ENCODE data around the gene SETD6. TPM values are rescaled to one million over a fixed set of nuclear protein-coding genes. Genes with fewer than 3 reads are reported as not detected.

SETD6 gene
- total RNA-seq, 1 donor from 2014 or later, result 24.3 TPM

DNA sequence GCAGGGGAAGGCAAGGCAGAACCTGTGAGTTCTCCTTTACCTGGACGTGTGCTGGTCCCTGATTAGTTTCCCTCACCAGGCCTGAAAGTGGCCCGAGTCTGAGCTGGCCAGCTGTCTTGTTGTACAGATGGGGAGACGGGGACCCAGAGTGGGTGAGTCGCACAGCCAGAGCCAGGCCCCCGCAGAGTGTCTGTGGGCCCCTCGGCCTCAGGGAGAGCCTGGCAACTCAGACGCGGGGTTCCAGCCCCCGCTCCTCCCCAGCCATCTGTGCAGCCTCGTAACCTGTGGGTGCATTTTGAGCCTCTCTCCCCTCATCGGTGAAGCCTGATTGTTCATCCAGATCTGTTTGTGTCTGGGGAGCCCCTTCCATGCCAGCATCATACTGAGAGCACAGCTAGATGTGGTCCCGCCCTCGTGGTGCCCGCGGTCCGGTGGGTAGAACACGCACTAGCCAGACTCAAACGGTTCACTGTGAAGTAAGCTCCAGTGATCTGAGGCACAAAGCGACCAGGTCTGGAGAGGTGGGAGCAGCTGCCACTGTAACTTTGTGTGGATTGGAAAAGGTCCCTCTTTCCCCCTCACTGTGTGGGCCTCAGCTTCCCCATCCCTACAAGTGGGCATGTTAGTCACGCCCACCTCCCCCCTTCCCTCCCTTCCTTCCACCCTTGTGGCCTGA lies 21.4 kb upstream of the SETD6 start:
- no peak for DNase-seq (ENCODE audit: low spot score)

DNA sequence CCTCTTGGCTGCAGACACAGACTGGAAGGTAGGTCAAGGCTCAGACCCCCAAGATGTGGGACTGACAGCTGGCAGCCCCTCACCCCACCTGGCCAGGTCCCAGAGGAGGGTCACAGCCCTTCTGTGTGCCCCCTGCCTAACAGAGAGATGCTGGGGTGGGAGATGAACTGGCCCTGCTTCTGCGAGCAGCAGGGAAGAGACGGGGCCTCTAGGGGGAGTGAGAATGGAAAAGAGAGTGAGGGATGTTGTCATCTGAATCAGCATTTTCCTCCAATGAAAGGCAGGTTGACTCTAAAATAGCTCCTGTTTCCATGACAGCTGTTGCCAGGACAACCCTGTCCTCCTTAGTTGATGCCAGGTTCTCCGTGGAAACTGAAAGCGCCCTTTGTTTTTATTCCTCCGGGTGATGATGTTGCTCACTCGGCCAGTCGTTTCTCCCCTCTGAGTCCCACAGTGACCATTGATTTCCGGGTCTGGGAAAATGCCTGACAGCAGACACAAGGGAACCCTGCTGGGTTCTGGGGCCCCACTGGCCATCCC lies 20.3 kb upstream of the SETD6 start:
- DNase-seq (ENCODE audit: low spot score), result peak; percentile 58

DNA sequence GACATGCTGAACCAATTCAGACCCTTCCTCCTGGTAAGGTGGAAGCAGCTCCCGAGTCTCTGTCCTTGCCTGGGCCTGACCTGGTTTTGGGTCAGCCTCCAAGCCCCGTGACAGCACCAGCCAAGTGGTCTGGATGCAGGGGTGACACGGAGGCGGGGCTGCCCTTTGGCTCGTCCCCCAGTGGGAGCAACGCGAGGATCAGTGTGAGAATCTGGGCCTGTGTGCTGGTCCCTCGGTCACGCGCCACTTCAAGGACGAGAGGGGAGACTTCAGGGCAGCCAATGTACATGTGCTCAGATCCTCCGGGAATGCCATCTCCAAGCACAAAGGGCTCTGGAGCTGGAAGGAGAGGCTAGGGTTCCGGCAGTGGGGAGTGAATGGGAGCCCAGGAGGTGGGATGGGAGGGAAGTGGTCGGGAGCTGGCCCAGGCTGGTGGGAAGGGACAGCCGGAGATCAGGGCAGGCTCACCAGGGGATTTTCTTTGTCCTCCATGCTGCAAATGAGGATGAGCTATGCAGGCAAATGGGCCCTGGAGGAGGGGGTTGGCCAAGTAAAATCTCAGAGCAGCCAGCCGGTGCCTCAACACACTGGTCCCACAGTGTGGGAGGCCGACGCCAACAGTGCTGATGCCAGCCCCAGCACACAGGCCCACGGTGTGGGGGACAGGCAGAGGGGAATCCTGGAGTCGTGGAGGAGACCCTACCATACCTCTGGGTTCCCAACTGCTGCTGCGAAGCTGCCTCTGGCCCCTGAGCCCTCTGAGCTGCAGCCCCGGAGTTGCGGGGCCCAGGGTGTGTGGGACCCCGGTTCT lies 19.6 kb upstream of the SETD6 start:
- DNase-seq (ENCODE audit: low spot score), result no peak

DNA sequence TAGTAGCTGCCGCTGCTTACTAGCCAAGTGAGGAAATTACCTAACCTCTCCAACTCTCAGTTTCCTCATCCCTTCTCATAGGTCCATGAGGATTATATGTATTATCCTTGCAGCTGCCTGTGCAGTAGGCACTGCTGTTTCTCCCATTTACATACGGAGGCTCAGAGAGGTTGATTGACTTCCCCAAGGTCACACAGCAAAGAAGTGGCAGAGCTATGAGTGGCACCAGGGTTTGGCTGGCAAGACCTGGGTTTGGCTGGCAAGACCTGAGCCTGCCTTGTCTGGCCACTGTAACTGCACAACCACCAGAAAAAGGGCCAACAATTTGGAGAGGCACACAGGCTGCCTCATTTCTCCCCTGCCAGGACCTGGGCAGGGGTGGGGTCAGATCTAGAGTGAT lies 17.8 kb upstream of the SETD6 start:
- DNase-seq (ENCODE audit: low spot score), result no peak

DNA sequence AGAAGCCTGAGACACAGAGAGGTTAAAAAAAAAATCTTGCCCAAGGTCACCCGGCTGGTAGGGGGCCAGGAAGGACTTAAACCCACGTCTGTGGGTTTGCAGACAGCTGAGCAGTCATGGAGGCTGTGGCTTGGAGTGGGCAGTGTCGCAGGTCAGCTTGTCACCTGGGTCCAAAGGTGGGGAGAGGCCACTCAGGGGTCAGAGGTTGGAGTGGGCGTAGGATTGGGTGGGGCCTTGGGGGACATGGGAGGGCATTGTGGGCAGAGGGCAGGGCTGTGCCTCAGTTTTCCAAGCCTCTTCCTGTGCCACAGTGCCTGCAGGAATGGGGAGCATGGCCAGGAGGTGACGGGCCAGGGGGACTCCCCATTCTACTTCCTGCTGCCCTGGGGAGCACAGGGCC lies 17.4 kb upstream of the SETD6 start:
- DNase-seq (ENCODE audit: low spot score), result no peak

DNA sequence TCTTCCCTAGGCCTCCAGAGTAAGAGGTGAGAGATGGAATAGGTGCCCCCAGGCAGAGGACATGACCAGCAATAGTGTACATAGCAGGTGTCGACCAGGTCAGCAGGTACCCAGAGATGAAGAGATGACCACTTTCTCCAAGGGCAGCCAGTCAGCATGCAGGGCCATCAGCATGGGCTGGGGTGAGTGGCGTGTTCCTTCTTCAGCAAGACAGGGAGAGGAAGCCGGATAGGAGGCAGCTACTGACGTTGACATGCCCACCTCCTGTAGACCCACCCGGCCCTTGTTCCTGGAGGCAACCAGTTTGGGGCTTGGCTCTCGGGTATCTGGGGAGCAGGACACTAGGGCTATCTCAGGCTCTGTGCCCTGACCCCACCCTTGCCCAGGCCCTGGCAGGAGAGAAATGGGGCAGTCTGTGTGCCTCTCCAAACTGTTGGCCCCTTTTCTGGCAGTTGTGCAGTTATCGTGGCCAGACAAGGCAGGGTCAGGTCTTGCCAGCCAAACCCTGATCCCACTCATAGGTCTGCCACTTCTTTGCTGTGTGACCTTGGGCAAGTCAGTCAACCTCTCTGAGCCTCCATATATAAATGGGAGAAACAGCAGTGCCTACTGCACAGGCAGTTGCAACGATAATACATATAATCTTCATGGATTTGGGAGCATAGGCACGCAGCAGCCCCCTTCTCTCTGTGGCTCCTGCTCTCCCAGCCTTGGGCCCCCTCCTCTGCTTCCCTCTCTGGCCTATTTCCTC lies 16.8 kb upstream of the SETD6 start:
- DNase-seq (ENCODE audit: low spot score), result no peak

DNA sequence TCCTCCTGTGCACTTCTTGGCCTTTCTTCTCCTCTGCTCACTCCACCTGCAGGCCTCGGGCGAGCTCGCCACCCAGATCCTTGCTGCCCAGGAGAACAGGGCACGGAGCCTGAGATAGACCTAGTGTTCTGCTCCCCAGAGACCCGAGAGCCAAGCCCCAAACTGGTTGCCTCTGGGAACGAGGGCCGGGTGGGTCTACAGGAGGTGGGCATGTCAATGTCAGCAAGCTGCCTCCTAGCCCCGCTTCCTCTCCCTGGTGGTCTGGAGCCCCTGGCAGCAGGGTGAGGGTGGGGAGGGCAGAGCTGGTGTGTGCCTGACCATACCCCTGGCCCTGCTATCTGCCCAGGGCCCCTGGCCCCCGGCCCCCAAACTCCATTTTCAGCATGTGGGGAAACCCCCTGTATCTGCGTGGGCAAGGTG lies 16.2 kb upstream of the SETD6 start:
- no peak for DNase-seq (ENCODE audit: low spot score)

DNA sequence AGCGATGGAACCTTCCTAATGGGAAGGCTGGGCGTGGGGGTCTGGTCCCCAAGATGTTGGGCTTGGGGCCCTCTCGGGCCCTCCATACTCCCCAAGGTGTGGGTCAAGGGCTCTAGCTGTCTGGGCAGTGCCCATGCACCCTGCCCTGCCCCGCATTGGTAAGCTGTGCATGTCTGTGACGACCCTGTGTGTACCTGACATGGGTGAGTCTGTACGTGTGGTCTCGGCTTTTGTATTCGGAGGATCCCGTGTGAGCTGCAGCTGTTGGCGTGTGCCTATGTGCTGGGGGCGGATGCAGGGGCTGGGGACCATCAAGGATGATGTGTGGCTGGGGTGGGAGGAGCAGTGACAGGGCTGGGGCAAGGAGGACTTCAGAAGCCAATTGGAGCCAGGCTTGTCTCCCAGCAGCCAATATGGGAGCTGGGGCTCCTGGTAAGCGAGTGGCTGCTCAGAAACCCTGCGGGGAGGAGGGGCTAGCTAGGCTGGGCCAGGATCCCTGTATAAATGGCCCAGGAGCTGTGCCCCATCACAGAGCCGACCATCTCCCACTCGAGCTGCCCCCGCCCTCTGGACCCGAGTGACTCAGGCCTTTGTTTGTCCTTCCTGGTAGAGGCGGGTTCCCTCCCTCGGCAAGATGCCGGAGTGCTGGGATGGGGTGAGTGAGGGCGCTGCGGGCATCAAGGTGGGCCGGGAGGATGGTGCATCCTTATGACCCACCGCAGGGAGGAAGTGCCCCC lies 15.5 kb upstream of the SETD6 start, which contains the start of gene NDRG4:
NDRG4 (plus strand) TSS at position 529 of the 737 bp plus-strand sequence; CDS start at position 635, 106 bp downstream.
- peak; percentile 36 for DNase-seq (ENCODE audit: low spot score)

DNA sequence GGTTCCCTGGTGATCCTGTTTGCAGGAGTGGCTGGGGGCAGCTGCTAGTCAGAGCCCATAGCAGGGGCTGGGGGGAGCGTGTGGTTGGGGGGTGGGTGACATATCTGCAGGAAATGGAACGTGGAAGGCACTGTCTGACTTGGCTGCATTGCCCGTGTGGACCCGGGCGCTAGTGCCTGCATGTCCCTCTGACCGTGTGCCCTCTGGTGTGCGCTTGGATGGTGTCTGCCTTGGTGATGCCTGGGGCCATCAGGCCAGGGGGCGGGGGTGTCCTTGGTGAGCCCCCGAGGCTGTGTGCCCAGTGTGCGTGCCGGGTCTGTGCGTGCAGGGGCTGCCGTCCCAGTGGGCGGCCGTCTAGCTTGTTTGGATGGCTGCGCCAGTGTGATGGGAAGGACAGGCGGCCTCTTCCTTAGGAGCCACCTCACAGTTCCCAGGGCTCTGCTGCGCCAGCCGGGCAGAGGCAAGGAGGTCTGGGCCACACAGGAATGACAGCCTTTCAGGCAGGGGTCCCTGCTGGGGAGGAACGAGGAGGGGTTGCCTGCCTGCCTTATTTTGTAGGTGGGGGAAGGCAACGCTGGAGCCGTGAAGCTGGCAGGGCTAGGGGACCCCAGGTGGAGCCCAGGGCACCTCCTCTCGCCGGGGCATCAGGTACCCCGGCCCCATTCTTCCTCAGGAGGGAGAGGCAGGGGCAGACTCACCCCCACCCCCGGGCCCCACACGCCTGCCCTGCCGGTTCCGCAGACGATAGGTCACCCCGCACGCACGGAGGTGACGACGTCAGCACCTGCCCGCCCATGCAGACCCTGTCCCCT lies 14.7 kb upstream of the SETD6 start:
- DNase-seq (ENCODE audit: low spot score), result no peak

DNA sequence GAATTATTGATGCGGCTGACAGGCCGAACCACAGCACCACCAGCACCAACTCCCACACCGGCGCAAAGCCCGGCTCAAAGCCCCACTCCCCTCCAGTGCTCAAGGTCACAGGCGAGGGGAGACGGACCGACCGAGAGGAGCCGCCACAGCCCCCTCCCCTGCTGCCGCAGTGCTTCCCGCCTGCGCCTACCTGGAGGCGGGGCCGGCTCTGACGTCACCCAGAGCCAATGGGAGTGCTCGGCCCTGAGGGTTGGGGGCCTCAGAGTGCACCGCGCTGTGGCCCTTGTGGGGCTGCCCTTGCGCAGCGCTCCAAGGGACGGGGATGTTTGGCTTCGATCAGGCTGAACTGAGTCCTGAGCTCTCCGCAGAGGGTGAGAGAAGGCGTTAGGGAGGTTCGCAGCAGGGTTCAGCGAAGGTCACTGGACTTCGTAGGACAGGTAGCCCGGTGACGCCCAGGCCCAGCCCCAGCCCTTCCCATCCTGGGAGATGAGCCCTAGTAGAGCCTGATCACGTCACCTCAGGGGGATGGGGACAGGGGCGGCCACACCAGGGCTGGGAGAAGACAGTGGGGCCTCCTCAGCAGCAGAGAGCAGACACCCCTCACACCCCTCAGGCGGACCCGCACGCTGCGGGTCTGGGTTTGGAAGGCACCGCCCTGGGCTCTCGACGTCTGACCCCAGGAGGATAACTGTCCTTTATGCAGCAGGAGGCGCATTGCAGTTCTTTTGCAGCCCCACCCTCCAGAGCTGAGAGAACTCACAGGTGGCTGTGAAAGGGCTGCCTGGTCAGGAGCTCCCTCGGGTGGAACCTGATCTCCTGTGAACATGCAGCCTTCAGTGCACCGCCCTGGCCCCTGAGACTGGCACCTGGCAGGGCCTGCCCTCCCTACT lies 13.8 kb upstream of the SETD6 start:
- DNase-seq (ENCODE audit: low spot score), result no peak

DNA sequence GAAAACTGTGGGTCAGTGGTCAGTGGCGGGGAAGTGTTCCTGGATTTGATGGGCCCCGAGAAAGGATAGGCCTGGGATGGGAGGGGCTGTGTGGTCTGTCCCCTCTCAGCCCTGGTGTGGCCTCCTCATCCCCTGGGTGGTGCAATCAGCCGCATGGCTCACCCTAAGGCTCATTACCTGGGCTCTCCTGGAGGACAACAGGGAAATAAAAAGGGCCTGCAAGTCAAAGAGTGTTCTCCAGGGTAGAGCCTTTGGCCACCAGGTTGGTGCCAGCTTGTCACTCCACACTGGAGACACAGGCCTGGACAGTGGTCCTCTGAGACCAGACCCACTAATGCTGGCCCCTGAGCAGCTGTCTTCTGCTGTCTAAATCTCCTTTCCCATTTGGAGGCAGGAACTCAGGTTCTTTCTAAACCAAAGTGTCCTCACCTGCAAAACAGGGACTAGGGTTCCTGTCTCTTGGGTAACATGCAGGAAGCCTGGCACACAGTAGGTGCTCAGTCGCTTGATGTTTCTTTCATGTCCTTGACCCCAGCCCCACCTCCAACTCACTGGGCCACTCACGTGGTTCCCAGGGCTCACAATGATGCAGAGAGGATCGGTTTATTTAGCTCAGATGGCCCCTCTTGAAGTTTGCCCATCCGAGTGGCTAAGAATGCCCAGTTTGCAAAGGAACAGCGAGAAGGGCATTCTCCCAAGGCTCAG lies 12.9 kb upstream of the SETD6 start:
- no peak for DNase-seq (ENCODE audit: low spot score)

DNA sequence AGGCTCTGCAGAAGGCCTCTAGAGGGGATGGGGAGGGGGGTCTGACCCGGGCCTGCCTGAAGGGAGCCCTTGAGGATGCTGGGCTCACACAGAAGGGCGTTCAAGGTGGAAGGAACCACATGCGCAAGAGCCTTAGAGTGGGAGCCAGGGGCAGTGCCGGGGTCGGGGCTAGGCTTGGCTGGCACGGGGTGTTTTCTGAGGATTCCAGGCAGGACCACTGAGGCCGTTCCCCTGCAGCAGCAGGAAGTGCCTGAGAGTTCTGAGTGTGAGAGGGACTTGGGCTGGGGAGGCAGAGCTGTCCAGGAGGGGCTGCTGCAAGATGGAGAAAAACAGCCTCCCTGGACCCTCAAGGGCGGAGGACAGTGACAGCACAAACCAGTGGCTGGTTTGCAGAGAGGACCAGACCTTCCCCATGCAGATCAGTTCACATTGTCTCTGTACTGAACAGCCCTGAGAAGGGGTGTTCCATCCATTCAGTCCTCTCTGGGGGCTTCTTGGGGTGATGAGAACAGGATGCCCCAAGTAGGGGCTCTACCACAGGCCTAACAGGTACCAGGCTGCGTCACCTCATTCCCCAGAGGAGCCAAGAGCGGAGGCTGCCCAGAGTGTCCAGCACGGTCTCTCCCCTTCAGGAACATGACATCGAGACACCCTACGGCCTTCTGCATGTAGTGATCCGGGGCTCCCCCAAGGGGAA lies 12.0 kb upstream of the SETD6 start:
- no peak for DNase-seq (ENCODE audit: low spot score)

DNA sequence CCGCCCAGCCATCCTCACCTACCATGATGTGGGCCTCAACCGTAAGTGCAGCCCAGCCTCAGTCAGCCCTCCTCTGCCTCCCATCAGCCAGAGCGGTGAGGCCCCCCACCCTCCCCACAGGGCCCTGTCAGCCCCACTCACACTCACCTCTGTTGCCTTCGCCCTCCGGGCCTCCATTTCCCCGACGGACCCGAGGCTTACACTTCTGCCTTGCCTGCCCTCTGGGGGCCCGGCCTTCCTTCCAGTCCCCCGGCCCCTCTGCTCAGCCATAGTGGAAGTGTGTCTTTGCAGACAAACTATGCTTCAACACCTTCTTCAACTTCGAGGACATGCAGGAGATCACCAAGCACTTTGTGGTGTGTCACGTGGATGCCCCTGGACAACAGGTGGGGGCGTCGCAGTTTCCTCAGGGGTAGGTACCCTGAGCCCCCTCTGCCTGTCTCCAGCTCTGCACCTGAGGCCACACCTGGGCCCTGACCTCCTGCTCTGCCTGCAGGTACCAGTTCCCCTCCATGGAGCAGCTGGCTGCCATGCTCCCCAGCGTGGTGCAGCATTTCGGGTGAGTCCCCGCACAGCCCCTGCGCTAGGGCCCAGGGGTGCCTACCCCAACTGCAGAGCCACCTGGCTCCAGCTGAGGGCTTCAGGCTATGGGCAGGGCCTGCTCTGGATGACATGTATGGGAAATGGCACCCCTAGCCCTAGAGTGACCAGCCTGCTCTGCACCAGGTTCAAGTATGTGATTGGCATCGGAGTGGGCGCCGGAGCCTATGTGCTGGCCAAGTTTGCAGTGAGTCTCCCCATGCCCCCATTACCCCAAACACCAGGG lies 11.2 kb upstream of the SETD6 start:
- DNase-seq (ENCODE audit: low spot score), result no peak

DNA sequence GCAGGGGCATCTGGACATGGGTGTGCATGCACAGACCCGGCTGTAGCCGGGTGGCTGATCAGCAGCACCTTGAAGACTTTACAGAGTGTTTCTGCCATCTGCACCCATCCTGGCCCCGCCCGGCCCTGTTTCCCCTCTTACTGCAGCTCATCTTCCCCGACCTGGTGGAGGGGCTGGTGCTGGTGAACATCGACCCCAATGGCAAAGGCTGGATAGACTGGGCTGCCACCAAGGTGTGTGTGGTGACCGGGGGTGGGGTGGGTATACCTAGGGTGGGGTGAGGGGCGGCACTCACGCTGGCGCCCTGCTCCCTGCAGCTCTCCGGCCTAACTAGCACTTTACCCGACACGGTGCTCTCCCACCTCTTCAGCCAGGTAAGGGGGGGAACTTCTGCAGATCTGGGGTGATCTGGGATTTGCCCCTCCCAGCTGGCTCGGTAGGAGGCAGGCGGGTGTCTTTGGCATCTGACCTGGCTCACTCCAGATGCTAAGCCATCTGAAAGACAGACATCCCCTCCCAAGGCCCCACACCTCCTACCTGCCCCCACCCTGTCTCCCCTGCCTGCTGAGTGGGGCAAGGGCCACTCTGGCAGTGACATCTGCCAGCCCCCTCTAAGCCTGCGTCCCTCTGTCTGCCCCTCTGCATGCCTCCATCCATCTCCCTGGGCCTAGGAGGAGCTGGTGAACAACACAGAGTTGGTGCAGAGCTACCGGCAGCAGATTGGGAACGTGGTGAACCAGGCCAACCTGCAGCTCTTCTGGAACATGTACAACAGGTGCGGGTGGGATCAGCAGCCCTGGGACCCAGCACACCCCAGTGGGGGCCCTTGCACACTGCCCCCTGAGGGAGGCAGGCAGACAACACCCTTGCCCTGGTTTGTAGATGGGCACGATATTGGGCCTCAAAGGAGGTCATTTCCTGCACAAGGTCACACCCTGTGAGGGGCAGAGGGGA lies 8.8 kb upstream of the SETD6 start:
- DNase-seq (ENCODE audit: low spot score), result no peak

DNA sequence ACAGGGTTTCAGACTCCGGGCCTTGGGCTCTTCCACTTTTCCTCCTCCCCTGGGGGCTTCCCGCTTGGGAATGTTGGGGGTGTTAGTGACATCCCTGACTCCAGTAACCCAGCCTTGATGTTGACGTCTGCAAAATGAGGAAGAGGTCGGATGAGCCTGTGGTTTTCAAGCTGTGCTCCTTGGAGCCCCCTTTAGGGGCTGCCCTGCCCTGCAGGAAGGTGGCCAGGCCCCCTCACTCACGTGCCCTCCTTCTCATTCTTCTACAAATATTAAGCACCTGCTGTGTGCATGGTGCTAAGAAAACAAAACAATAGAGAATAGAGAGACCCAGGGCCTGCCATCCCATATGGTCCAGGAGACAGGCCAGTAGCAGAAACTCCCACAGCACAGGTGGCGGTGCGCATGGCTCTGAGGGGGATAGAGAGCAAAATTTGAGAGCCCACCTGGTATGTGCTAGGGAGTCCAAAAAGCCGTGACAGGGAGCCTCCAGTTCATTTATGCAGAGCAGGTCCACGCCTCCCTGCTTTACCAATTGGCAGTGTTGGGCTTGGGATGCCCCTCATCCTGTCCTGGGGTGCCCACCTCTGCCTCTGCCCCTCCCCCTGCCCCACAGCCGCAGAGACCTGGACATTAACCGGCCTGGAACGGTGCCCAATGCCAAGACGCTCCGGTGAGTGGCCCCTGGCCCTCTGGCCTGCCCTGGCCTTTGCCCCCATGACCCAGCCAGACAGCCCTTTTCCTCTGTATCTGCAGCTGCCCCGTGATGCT lies 7.9 kb upstream of the SETD6 start:
- no peak for DNase-seq (ENCODE audit: low spot score)

All from mucosa of gallbladder (tissue), 1 donor.